C4-2B (cell line): Measurements from ENCODE around the gene CMIP.

ENCODE experiments used
- ZFX ChIP-seq: fragments of 450-650 bp; IDR thresholded peaks from 2 replicates; pipeline ENCODE4 v1.6.1; 2017
- TF ChIP-seq, protein P1 (sequence below): fragments of 450-650 bp; conservative IDR thresholded peaks from 2 replicates; pipeline ENCODE4 v1.5.1; 2017; ENCODE audit warnings: mild to moderate bottlenecking

DNA sequence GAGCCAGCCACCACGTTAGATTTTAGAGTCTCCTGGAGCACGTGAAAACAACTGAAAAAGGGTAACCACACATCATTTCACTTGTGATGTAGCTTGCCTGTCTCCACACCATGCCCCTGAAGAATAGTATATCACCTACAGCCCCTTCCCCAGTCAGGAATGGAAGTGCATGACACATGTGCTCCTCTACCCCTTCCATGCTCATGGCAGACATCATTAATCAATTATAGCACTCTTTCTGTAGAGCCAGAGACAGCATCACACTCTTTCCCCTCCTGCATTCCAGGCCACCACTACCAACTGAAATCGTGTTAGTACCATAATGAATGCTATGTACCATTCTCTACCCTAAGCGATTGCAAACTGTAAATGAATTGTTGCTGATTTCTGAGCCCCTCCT is 221.0 kb downstream of the CMIP start:
- TF ChIP-seq, protein P1, sequence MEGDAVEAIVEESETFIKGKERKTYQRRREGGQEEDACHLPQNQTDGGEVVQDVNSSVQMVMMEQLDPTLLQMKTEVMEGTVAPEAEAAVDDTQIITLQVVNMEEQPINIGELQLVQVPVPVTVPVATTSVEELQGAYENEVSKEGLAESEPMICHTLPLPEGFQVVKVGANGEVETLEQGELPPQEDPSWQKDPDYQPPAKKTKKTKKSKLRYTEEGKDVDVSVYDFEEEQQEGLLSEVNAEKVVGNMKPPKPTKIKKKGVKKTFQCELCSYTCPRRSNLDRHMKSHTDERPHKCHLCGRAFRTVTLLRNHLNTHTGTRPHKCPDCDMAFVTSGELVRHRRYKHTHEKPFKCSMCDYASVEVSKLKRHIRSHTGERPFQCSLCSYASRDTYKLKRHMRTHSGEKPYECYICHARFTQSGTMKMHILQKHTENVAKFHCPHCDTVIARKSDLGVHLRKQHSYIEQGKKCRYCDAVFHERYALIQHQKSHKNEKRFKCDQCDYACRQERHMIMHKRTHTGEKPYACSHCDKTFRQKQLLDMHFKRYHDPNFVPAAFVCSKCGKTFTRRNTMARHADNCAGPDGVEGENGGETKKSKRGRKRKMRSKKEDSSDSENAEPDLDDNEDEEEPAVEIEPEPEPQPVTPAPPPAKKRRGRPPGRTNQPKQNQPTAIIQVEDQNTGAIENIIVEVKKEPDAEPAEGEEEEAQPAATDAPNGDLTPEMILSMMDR = no peak
- TF ChIP-seq ZFX = no peak
